Activated CD8-positive, alpha-beta T cell treated with anti-CD3 and anti-CD28 coated beads for 36 hours (primary cell): ENCODE results near the gene KRTAP5-11. TPM values are rescaled to one million over a fixed set of nuclear protein-coding genes. Genes with fewer than 3 reads are reported as not detected.
A peak's percentile ranks its signal among the peaks of the same experiment; 100 is the strongest.

ENCODE experiments used
- ATAC-seq: fragments of 200-7000 bp; cut with Tn5 transposase; one replicate; pipeline ENCODE4 v1.10.0; 2021; ENCODE audit warnings: mild to moderate bottlenecking, moderate library complexity
- CTCF ChIA-PET: fragments of 350-600 bp; sonication (Branson Sonifier 250); formaldehyde crosslinking; loops from one replicate; lab custom pipeline; 2021; ENCODE audit warnings: antibody characterized with exemption; lab: Charles Lee
- POLR2A ChIA-PET: fragments of 350-600 bp; sonication (Branson Sonifier 250); formaldehyde crosslinking; loops from one replicate; lab custom pipeline; 2021; ENCODE audit warnings: antibody characterized with exemption; lab: Charles Lee
- DNase-seq: peaks from one replicate; pipeline ENCODE4 v3.0.0-alpha.2; 2020
- H3K27ac Mint-ChIP-seq: one replicate; pipeline ENCODE4 v1.8.0; 2021; ENCODE audit warnings: mild to moderate bottlenecking, mixed read lengths
- H3K27me3 Mint-ChIP-seq: one replicate; pipeline ENCODE4 v1.8.0; 2021; ENCODE audit warnings: mixed read lengths
- H3K36me3 Mint-ChIP-seq: one replicate; pipeline ENCODE4 v1.8.0; 2021; ENCODE audit warnings: low read depth, mixed read lengths
- H3K4me1 Mint-ChIP-seq: one replicate; pipeline ENCODE4 v1.8.0; 2021; ENCODE audit warnings: low read depth, mixed read lengths
- H3K4me3 Mint-ChIP-seq: one replicate; pipeline ENCODE4 v1.8.0; 2021; ENCODE audit warnings: mild to moderate bottlenecking, moderate library complexity, mixed read lengths
- H3K9me3 Mint-ChIP-seq: one replicate; pipeline ENCODE4 v1.8.0; 2021; ENCODE audit warnings: mixed read lengths
- intact Hi-C: fragments of 100-400 bp; cut with micrococcal nuclease; formaldehyde crosslinking; loops from one replicate; pipeline ENCODE4 v1.10.0; 2022
- total RNA-seq, 2 experiments: library from RNA; stranded (reverse); gene quantifications; one replicate each; pipeline ENCODE4 v1.2.3, GENCODE V29; 2021
- TF ChIP-seq, protein P1 (sequence below): fragments of 200-600 bp; IDR thresholded peaks from one replicate; pipeline ENCODE4 v1.8.0; 2022; ENCODE audit warnings: antibody characterized with exemption, mild to moderate bottlenecking

The KRTAP5-11 gene
- total RNA-seq, 2 experiments from 2014 or later: not detected

DNA sequence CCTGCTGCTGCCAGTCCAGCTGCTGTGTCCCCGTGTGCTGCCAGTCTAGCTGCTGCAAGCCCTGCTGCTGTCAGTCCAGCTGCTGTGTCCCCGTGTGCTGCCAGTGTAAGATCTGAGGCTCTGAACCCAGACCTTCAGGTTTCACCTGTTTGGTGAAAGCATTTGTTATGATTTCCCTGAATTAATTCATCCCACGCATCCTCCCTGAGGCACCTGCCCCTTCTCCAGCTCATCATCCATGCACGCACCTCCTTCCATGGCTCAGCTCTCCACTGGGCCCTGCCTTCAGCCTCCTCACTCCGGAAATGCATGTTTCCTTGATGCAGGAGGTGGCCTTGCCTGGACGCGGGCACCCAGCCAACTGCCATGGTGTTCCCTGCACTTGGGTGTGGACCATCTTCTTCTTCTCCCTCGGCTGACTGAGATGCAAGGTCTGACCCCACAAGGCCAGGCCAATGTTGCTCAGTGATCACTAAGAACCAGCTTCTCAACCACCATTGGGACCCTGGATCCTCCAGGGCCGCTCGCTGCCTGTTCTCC is 16.5 kb downstream of the KRTAP5-11 start:
- ATAC-seq: no peak
- no peaks in the 10 kb centered on the region for H3K9me3 Mint-ChIP-seq
- no peaks in the 10 kb centered on the region for H3K36me3 Mint-ChIP-seq
- POLR2A ChIA-PET: no interaction called here
- TF ChIP-seq, protein P1, sequence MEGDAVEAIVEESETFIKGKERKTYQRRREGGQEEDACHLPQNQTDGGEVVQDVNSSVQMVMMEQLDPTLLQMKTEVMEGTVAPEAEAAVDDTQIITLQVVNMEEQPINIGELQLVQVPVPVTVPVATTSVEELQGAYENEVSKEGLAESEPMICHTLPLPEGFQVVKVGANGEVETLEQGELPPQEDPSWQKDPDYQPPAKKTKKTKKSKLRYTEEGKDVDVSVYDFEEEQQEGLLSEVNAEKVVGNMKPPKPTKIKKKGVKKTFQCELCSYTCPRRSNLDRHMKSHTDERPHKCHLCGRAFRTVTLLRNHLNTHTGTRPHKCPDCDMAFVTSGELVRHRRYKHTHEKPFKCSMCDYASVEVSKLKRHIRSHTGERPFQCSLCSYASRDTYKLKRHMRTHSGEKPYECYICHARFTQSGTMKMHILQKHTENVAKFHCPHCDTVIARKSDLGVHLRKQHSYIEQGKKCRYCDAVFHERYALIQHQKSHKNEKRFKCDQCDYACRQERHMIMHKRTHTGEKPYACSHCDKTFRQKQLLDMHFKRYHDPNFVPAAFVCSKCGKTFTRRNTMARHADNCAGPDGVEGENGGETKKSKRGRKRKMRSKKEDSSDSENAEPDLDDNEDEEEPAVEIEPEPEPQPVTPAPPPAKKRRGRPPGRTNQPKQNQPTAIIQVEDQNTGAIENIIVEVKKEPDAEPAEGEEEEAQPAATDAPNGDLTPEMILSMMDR: no peak
- H3K4me3 Mint-ChIP-seq: no peak overlapping the region
- intact Hi-C loops: no loop called here
- H3K4me1 Mint-ChIP-seq: no peaks in the 10 kb centered on the region
- CTCF ChIA-PET: no interaction called here
- H3K27me3 Mint-ChIP-seq: peaks cover 31% of the 10 kb centered on the region
- no peak for DNase-seq
- H3K27ac Mint-ChIP-seq: no peak overlapping the region

DNA sequence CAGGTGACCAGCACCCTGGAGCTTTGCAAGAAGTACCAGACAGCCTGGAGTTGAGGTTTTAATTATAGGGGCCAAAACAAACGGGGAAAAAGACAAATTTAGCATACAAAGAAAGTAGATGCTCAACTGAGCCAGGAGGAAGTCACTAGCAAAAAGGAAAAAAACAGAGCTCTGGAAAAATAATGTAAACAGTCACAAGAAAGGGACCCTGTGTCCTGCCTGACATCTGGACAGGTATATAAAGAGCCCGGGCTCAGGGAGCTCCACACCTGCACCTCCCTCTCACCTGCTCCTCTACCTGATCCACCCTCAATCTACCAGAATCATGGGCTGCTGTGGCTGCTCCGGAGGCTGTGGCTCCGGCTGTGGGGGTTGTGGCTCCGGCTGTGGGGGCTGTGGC is 17.4 kb downstream of the KRTAP5-11 start, which contains the start of gene KRTAP5-10:
TSS of gene KRTAP5-10 (plus strand) at position 301 of the 400 bp plus-strand sequence. CDS start at position 326, 25 bp downstream.
- CTCF ChIA-PET: interaction anchor here (0.7 kb wide), 1 partner anchor 16 kb away, joined by 3 read pairs; no protein-coding TSS in a partner anchor
- POLR2A ChIA-PET: no interaction called here
- H3K4me3 Mint-ChIP-seq: no peak within 1 kb of the TSS

DNA sequence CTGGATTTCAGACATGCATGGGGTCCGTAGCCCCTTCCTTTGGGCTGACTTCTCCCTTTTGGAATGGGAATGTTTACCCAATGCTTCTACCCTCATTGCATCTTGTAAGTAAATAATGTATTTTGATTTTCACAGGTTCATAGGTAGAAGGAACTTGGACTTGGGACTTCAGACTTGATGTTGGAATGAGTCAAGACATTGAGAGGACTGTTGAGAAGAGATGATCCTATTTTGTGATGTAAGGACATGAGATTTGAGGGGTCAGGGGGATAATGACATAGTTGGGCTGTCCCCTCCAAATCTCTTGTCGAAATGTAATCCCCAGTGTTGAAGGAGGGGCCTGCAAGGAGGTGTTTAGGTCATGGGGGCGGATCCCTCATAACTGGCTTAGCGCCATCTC is 18.2 kb downstream of the KRTAP5-11 start:
- Mint-ChIP-seq H3K4me1 (no peaks in the 10 kb centered on the region), H3K36me3 (no peaks in the 10 kb centered on the region), H3K27ac (no peak overlapping the region), H3K9me3 (no peaks in the 10 kb centered on the region), H3K4me3 (no peak overlapping the region), H3K27me3 (peaks cover 33% of the 10 kb centered on the region)
- TF ChIP-seq, protein P1: no peak
- DNase-seq (no peak), ATAC-seq (no peak)
- intact Hi-C loops: no loop called here
- ChIA-PET POLR2A (no interaction called here), CTCF (interaction anchor here (0.7 kb wide), 1 partner anchor 15 kb away, joined by 3 read pairs; no protein-coding TSS in a partner anchor)

More for the DNA sequence above, 17.4 kb downstream of the KRTAP5-11 start, which contains the start of gene KRTAP5-10:
- Mint-ChIP-seq H3K4me1 (no peaks in the 10 kb centered on the region), H3K9me3 (no peaks in the 10 kb centered on the region), H3K27ac (no peak within 1 kb of the TSS), H3K27me3 (peaks cover 33% of the 10 kb centered on the region), H3K36me3 (no peaks in the 10 kb centered on the region)
- DNase-seq (no peak), ATAC-seq (no peak)
- TF ChIP-seq, protein P1: no peak
- intact Hi-C loops: no loop called here

DNA sequence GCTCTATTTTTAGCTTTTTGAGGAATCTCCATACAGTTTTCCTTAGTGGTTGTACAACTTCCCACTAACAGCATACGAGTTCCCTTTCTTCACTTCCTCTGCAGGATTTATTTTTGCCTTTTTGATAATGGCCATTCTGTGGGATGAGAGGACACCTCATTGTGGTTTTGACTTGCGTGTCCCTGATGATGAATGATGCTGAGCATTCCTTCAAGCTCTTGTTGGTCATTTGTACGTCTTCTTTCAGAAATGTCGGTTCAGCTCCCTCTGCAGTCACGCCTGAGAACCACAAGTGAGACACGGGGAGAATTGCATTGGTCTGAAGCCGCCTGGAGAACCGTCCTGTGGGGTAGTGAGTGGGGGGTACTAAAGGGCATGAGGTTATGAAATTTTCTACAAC is 19.3 kb downstream of the KRTAP5-11 start:
- Mint-ChIP-seq H3K27me3 (peaks cover 36% of the 10 kb centered on the region), H3K4me3 (no peak overlapping the region), H3K4me1 (no peaks in the 10 kb centered on the region), H3K36me3 (no peaks in the 10 kb centered on the region), H3K9me3 (no peaks in the 10 kb centered on the region), H3K27ac (no peak overlapping the region)
- ChIA-PET POLR2A (no interaction called here), CTCF (interaction anchor here (0.6 to 1.0 kb wide), 4 partner anchors 11 to 115 kb away, joined by 3 to 4 read pairs (median 3); partner anchors contain the start of gene DHCR7)
- ATAC-seq (no peak), DNase-seq (peak; percentile 55)
- intact Hi-C loops: no loop called here
- TF ChIP-seq, protein P1: peak; percentile 55

DNA sequence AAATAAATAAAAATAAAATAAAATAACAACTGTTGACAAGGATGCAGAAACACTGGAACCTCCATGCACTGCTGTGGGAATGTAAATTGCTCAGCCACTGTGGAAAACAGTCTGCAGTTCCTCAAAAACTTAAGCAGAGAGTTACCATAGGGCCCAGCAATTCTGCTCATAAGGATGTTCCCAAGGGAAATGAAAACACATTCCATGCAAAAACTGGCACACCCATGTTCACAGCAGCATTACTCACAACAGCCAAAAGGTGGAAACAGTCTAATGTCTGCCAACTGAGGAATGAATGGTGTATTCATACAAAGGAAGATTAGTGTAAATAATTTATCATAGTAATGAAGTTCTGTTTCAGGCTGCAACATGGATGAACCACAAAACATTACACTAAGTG is 20.6 kb downstream of the KRTAP5-11 start:
- ATAC-seq (no peak), DNase-seq (no peak)
- no peak overlapping the region for H3K4me3 Mint-ChIP-seq
- H3K36me3 Mint-ChIP-seq: no peaks in the 10 kb centered on the region
- POLR2A ChIA-PET: no interaction called here
- no peaks in the 10 kb centered on the region for H3K4me1 Mint-ChIP-seq
- H3K27ac Mint-ChIP-seq: no peak overlapping the region
- CTCF ChIA-PET: no interaction called here
- no peaks in the 10 kb centered on the region for H3K9me3 Mint-ChIP-seq
- intact Hi-C loops: no loop called here
- peaks cover 38% of the 10 kb centered on the region for H3K27me3 Mint-ChIP-seq
- TF ChIP-seq, protein P1: no peak
